SJSA1 (cell line): ENCODE data around the gene RNF181. TPM values are rescaled to one million over a fixed set of nuclear protein-coding genes. Genes with fewer than 3 reads are reported as not detected.
A peak's percentile ranks its signal among the peaks of the same experiment; 100 is the strongest.
"Not testable (repeated sequence)": the region's sequence is repeated elsewhere in the genome, so short reads cannot be mapped to it uniquely, and the experiment has no call there.

Source experiments
- DNase-seq, 2 experiments: peaks; one replicate each; pipeline ENCODE4 v3.0.0-alpha.2; 2015 to 2020; ENCODE audit warnings: low spot score in 2 of 2, low read depth in 1 of 2
- H3K27ac ChIP-seq: fragments of 250-450 bp; sonication (Bioruptor Pico); 2 replicates; pipeline ENCODE4 v1.5.1; 2020; ENCODE audit warnings: mild to moderate bottlenecking, moderate library complexity
- H3K27me3 ChIP-seq: fragments of 250-450 bp; sonication (Bioruptor Pico); replicated peaks from 2 replicates; pipeline ENCODE4 v1.5.1; 2020; ENCODE audit warnings: mild to moderate bottlenecking, moderate library complexity
- H3K36me3 ChIP-seq: fragments of 250-450 bp; sonication (Bioruptor Pico); 2 replicates; pipeline ENCODE4 v1.5.1; 2020; ENCODE audit warnings: mild to moderate bottlenecking
- H3K4me1 ChIP-seq: fragments of 250-450 bp; sonication (Bioruptor Pico); replicated peaks from 2 replicates; pipeline ENCODE4 v1.6.1; 2021; ENCODE audit warnings: mild to moderate bottlenecking
- H3K4me3 ChIP-seq: fragments of 250-450 bp; sonication (Bioruptor Pico); 2 replicates; pipeline ENCODE4 v1.5.1; 2020; ENCODE audit warnings: mild to moderate bottlenecking
- H3K9me3 ChIP-seq: fragments of 250-450 bp; sonication (Bioruptor Pico); replicated peaks from 2 replicates; pipeline ENCODE4 v1.5.1; 2020; ENCODE audit warnings: mild to moderate bottlenecking
- total RNA-seq: library from RNA; depleted of rRNA; stranded (reverse); fragments of >200 nt; shearing (Covaris generic); gene quantifications from 2 replicates; pipeline ENCODE4 v1.2.3, GENCODE V29; 2014

Gene RNF181
- total RNA-seq, 1 experiment from 2014 or later, result 212 TPM

GRCh38 chr2:85582492-85582891 is 13.1 kb upstream of the RNF181 start:
- Histone ChIP-seq H3K36me3 (no peaks in the 10 kb centered on the region), H3K27me3 (no peaks in the 10 kb centered on the region), H3K27ac (no peak overlapping the region), H3K4me1 (peaks cover 30% of the 10 kb centered on the region), H3K4me3 (no peak overlapping the region), H3K9me3 (no peaks in the 10 kb centered on the region)
- no peak for DNase-seq

- peaks cover 31% of the 10 kb centered on the region for H3K4me1 ChIP-seq
- no peak for DNase-seq
- H3K9me3 ChIP-seq, result no peaks in the 10 kb centered on the region
- peak overlapping the region; percentile 60 for H3K4me3 ChIP-seq
- peak overlapping the region; percentile 81 for H3K27ac ChIP-seq
- no peaks in the 10 kb centered on the region for H3K27me3 ChIP-seq
- H3K36me3 ChIP-seq, result no peaks in the 10 kb centered on the region
Measured at GRCh38 chr2:85583667-85584353, 11.7 kb upstream of the RNF181 start.

- no peaks in the 10 kb centered on the region for H3K27me3 ChIP-seq
- peak within 1 kb of the TSS; percentile 81 for H3K27ac ChIP-seq
- H3K36me3 ChIP-seq, result no peaks in the 10 kb centered on the region
- H3K9me3 ChIP-seq, result no peaks in the 10 kb centered on the region
- H3K4me1 ChIP-seq, result peaks cover 37% of the 10 kb centered on the region
- DNase-seq, result no peak
- H3K4me3 ChIP-seq, result peak within 1 kb of the TSS; percentile 60
Measured at GRCh38 chr2:85584354-85584856, 11.1 kb upstream of the RNF181 start, which contains the start of gene VAMP5. TSS of gene VAMP5 (plus strand) at chr2:85584431. CDS start at chr2:85584491, 60 bp downstream.

GRCh38 chr2:85584857-85585780 is 10.4 kb upstream of the RNF181 start:
- peak overlapping the region; percentile 81 for H3K27ac ChIP-seq
- no peaks in the 10 kb centered on the region for H3K9me3 ChIP-seq
- peaks cover 44% of the 10 kb centered on the region for H3K4me1 ChIP-seq
- no peaks in the 10 kb centered on the region for H3K36me3 ChIP-seq
- DNase-seq, result peak; percentile 89 to 90
- peak overlapping the region; percentile 60 for H3K4me3 ChIP-seq
- H3K27me3 ChIP-seq, result no peaks in the 10 kb centered on the region

GRCh38 chr2:85585781-85586105 is 9.8 kb upstream of the RNF181 start:
- H3K27me3 ChIP-seq, result no peaks in the 10 kb centered on the region
- DNase-seq, result peak in 1 of 2 experiments; percentile 87
- no peaks in the 10 kb centered on the region for H3K9me3 ChIP-seq
- H3K4me3 ChIP-seq, result no peak overlapping the region
- peaks cover 49% of the 10 kb centered on the region for H3K4me1 ChIP-seq
- H3K36me3 ChIP-seq, result no peaks in the 10 kb centered on the region
- peak overlapping the region; percentile 81 for H3K27ac ChIP-seq

- no peak for DNase-seq
- no peaks in the 10 kb centered on the region for H3K27me3 ChIP-seq
- H3K27ac ChIP-seq, result no peak overlapping the region
- no peak overlapping the region for H3K4me3 ChIP-seq
- no peaks in the 10 kb centered on the region for H3K9me3 ChIP-seq
- H3K36me3 ChIP-seq, result no peaks in the 10 kb centered on the region; the same call in 1 of the 2 replicates
- peaks cover 60% of the 10 kb centered on the region for H3K4me1 ChIP-seq
Measured at GRCh38 chr2:85588236-85588635, 7.3 kb upstream of the RNF181 start.

- H3K27ac ChIP-seq, result no peak overlapping the region
- no peaks in the 10 kb centered on the region; the same call in 1 of the 2 replicates for H3K36me3 ChIP-seq
- peaks cover 59% of the 10 kb centered on the region for H3K4me1 ChIP-seq
- no peaks in the 10 kb centered on the region for H3K27me3 ChIP-seq
- H3K4me3 ChIP-seq, result no peak overlapping the region
- DNase-seq, result no peak
- no peaks in the 10 kb centered on the region for H3K9me3 ChIP-seq
Measured at GRCh38 chr2:85588645-85589044, 6.9 kb upstream of the RNF181 start.

- Histone ChIP-seq H3K27me3 (no peaks in the 10 kb centered on the region), H3K36me3 (no peaks in the 10 kb centered on the region; the same call in 1 of the 2 replicates), H3K27ac (no peak overlapping the region; the same call in 1 of the 2 replicates), H3K4me3 (no peak overlapping the region), H3K9me3 (no peaks in the 10 kb centered on the region), H3K4me1 (peaks cover 55% of the 10 kb centered on the region)
- no peak for DNase-seq
Measured at GRCh38 chr2:85589181-85589580, 6.4 kb upstream of the RNF181 start.

- Histone ChIP-seq H3K4me1 (peaks cover 51% of the 10 kb centered on the region), H3K36me3 (no peaks in the 10 kb centered on the region; the same call in 1 of the 2 replicates), H3K27ac (peak overlapping the region; percentile 74), H3K9me3 (no peaks in the 10 kb centered on the region), H3K4me3 (no peak overlapping the region), H3K27me3 (no peaks in the 10 kb centered on the region)
- peak; percentile 92 to 95 for DNase-seq
Measured at GRCh38 chr2:85589982-85590791, 5.4 kb upstream of the RNF181 start.

GRCh38 chr2:85590950-85591349 is 4.6 kb upstream of the RNF181 start:
- Histone ChIP-seq H3K4me1 (peaks cover 43% of the 10 kb centered on the region), H3K27me3 (no peaks in the 10 kb centered on the region), H3K9me3 (no peaks in the 10 kb centered on the region), H3K27ac (peak overlapping the region; percentile 74), H3K36me3 (no peaks in the 10 kb centered on the region; the same call in 1 of the 2 replicates), H3K4me3 (no peak overlapping the region)
- DNase-seq, result no peak

GRCh38 chr2:85591563-85591962 is 4.0 kb upstream of the RNF181 start:
- Histone ChIP-seq H3K4me3 (no peak overlapping the region), H3K27ac (peak overlapping the region; percentile 74; the same call in 1 of the 2 replicates), H3K27me3 (no peaks in the 10 kb centered on the region), H3K9me3 (no peaks in the 10 kb centered on the region), H3K36me3 (peaks cover 2% of the 10 kb centered on the region), H3K4me1 (peaks cover 42% of the 10 kb centered on the region)
- DNase-seq, result no peak

- H3K27ac ChIP-seq, H3K4me3 ChIP-seq, H3K9me3 ChIP-seq, H3K36me3 ChIP-seq, DNase-seq, H3K27me3 ChIP-seq: not testable (repeated sequence)
- H3K4me1 ChIP-seq, result peaks cover 43% of the 10 kb centered on the region
Measured at GRCh38 chr2:85592299-85592698, 3.2 kb upstream of the RNF181 start.

- Histone ChIP-seq H3K9me3 (no peaks in the 10 kb centered on the region), H3K27me3 (no peaks in the 10 kb centered on the region), H3K4me1 (peaks cover 43% of the 10 kb centered on the region), H3K36me3 (peaks cover 17% of the 10 kb centered on the region), H3K27ac (no peak overlapping the region), H3K4me3 (no peak overlapping the region)
- no peak for DNase-seq
Measured at GRCh38 chr2:85593023-85593422, 2.5 kb upstream of the RNF181 start.
